Astrocyte of the hippocampus (primary cell): Measurements from ENCODE around the gene TRMT6.

Source experiments
- DNase-seq: peaks from one replicate; pipeline ENCODE4 v3.0.0; 2011; ENCODE audit warnings: low read depth, low spot score

The TRMT6 gene

GRCh38 chr20:5949943-5950270 is 426 bp downstream of the TRMT6 start:
- DNase-seq, result no peak

- DNase-seq, result no peak
These were observed 3.1 kb downstream of the TRMT6 start for GRCh38 chr20:5947276-5947675.

GRCh38 chr20:5945963-5946362 is 4.4 kb downstream of the TRMT6 start:
- peak; percentile 7 for DNase-seq

- DNase-seq, result no peak
These were observed 11.8 kb downstream of the TRMT6 start for GRCh38 chr20:5938456-5939029.

- no peak for DNase-seq
These were observed 14.1 kb downstream of the TRMT6 start for GRCh38 chr20:5936238-5936637.

- no peak for DNase-seq
These were observed 14.9 kb downstream of the TRMT6 start for GRCh38 chr20:5935384-5935783.

- DNase-seq, result peak; percentile 21
These were observed 16.4 kb downstream of the TRMT6 start for GRCh38 chr20:5933802-5934436.

- DNase-seq, result no peak
These were observed 17.5 kb downstream of the TRMT6 start for GRCh38 chr20:5932796-5933195.

GRCh38 chr20:5931411-5931810 is 18.9 kb downstream of the TRMT6 start:
- DNase-seq, result no peak

GRCh38 chr20:5928836-5929715 is 21.3 kb downstream of the TRMT6 start:
- no peak for DNase-seq

GRCh38 chr20:5927749-5928462 is 22.4 kb downstream of the TRMT6 start:
- DNase-seq, result no peak

GRCh38 chr20:5925551-5925950 is 24.8 kb downstream of the TRMT6 start:
- DNase-seq, result no peak

GRCh38 chr20:5923493-5923892 is 26.8 kb downstream of the TRMT6 start:
- DNase-seq, result no peak

GRCh38 chr20:5920581-5920980 is 29.8 kb downstream of the TRMT6 start:
- DNase-seq, result no peak

- DNase-seq, result no peak
These were observed 30.4 kb downstream of the TRMT6 start for GRCh38 chr20:5919626-5920544.

- peak; percentile 61 for DNase-seq
These were observed 31.3 kb downstream of the TRMT6 start for GRCh38 chr20:5918856-5919625.

- DNase-seq, result no peak
These were observed 35.5 kb downstream of the TRMT6 start for GRCh38 chr20:5914859-5915258.

- DNase-seq, result no peak
These were observed 37.2 kb downstream of the TRMT6 start for GRCh38 chr20:5913166-5913565.

GRCh38 chr20:5910186-5910585 is 40.1 kb downstream of the TRMT6 start:
- DNase-seq, result no peak

GRCh38 chr20:5908981-5909380 is 41.4 kb downstream of the TRMT6 start:
- peak; percentile 32 for DNase-seq
